Midbrain (tissue), 1 donor: ENCODE data around the gene ABCB1.
"Not testable (repeated sequence)": the region's sequence is repeated elsewhere in the genome, so short reads cannot be mapped to it uniquely, and the experiment has no call there.

Experiments used
- DNase-seq: peaks from one replicate; lab custom pipeline; 2025; lab: John Stamatoyannopoulos, UW

The ABCB1 gene

GRCh38 chr7:87575521-87575920, 25.2 kb downstream of the ABCB1 start:
- no peak for DNase-seq

- no peak for DNase-seq
These were observed 26.1 kb downstream of the ABCB1 start for GRCh38 chr7:87574630-87575029.

GRCh38 chr7:87572513-87572912, 28.2 kb downstream of the ABCB1 start:
- not testable (repeated sequence) for DNase-seq

GRCh38 chr7:87570178-87570577, 30.5 kb downstream of the ABCB1 start:
- DNase-seq, result no peak

GRCh38 chr7:87567052-87567451, 33.6 kb downstream of the ABCB1 start:
- no peak for DNase-seq

GRCh38 chr7:87566311-87566900, 34.3 kb downstream of the ABCB1 start:
- DNase-seq, result no peak

- no peak for DNase-seq
These were observed 34.8 kb downstream of the ABCB1 start for GRCh38 chr7:87565877-87566276.

GRCh38 chr7:87564296-87564963, 36.3 kb downstream of the ABCB1 start:
- DNase-seq, result no peak

GRCh38 chr7:87561702-87562101, 39.0 kb downstream of the ABCB1 start:
- no peak for DNase-seq

GRCh38 chr7:87561102-87561501, 39.6 kb downstream of the ABCB1 start:
- DNase-seq, result no peak

- no peak for DNase-seq
These were observed 48.3 kb downstream of the ABCB1 start for GRCh38 chr7:87552351-87552900.

- DNase-seq, result no peak
These were observed 52.4 kb downstream of the ABCB1 start for GRCh38 chr7:87548123-87548919.

GRCh38 chr7:87545760-87546159, 54.9 kb downstream of the ABCB1 start:
- DNase-seq, result no peak

GRCh38 chr7:87543623-87544022, 57.1 kb downstream of the ABCB1 start:
- DNase-seq, result no peak

- no peak for DNase-seq
These were observed 59.0 kb downstream of the ABCB1 start for GRCh38 chr7:87541648-87542047.

GRCh38 chr7:87538052-87538451, 62.6 kb downstream of the ABCB1 start:
- no peak for DNase-seq

- DNase-seq, result no peak
These were observed 66.6 kb downstream of the ABCB1 start for GRCh38 chr7:87534072-87534471.

- no peak for DNase-seq
These were observed 70.6 kb downstream of the ABCB1 start for GRCh38 chr7:87530126-87530525.

GRCh38 chr7:87528730-87529129, 72.0 kb downstream of the ABCB1 start:
- no peak for DNase-seq

- no peak for DNase-seq
These were observed 81.9 kb downstream of the ABCB1 start for GRCh38 chr7:87518735-87519134.

- no peak for DNase-seq
These were observed 82.8 kb downstream of the ABCB1 start for GRCh38 chr7:87517891-87518290.

GRCh38 chr7:87517136-87517815, 83.4 kb downstream of the ABCB1 start:
- no peak for DNase-seq
